ENCODE measurements around the gene PCDHGA8.

GRCh38 chr5:141384471-141385267 is 7.8 kb upstream of the PCDHGA8 start:
- no peak for TF ChIP-seq CHD2 (IDR thresholded peaks at IDR 0.05; ENCODE audit: low read length, partially characterized antibody)
- no peak for TF ChIP-seq FOXM1 (IDR thresholded peaks at IDR 0.05; ENCODE audit: low read depth)
- no peak for TF ChIP-seq TCF12 (IDR thresholded peaks at IDR 0.05)
- no peak for TF ChIP-seq TEAD4 (IDR thresholded peaks at IDR 0.05; ENCODE audit: borderline replicate concordance, insufficient read depth)
- no peak for TF ChIP-seq SIN3A (IDR thresholded peaks at IDR 0.05; ENCODE audit: borderline replicate concordance, low read depth, low read length)
- TF ChIP-seq CTCF (IDR thresholded peaks at IDR 0.05): no peak
- no peak for TF ChIP-seq RCOR1 (IDR thresholded peaks at IDR 0.05; ENCODE audit: low read length)
- TF ChIP-seq EP300 (IDR thresholded peaks at IDR 0.05; ENCODE audit: borderline replicate concordance in 1 of 2, low read depth in 1 of 2, low read length in 1 of 2): no peak
- TF ChIP-seq RAD21 (IDR thresholded peaks at IDR 0.05; ENCODE audit: low read length): no peak
